Measurements from ENCODE around the gene RPL37.
"Not testable (repeated sequence)": the region's sequence is repeated elsewhere in the genome, so short reads cannot be mapped to it uniquely, and the experiment has no call there.

RPL37 gene

DNA sequence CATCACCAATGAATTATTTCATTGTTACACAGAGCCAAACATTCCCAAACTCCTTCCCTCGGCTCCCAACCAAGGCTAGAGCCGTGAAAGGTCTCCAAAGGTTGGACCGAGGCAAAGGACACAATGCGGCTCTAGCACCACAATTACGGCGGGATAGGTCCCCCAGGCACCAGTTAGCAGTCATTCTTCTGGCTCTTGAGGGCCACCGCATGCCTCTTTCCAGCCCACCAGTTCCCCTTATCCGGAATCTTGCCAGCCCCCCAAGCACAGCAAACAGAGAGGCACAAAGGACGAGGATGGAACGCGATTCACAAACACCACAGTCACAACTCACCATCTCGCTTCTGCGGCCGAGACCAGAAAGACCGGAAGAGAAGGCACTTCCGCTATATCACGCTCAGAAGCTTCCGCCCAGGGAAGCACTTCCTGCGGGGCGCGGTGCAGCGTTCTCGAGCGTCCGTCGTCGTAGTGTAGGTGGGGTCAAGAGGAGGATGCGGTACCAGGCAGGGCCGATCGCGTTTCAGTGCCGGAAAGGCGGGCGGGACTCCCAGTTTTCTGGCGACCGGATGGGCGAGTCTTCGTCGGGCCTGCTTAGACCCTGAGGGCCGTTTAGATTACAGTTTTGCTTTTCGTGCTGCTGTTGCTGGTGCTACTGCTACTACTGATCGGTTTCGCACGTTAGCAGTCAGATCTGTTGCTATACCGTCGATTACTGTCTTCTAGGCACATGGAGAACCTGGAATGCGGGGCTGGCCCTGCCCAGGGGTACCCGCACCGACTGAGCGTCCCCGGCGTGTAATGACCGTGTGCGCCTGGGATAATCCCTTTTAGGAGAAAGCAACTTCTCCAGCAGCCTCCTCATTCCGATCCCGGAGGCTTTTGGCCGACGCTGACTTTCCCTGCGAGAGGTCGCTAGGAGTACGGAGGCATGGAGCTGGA lies at the start of gene RPL37:
TSS of gene RPL37 (minus strand) at position 374 of the 939 bp plus-strand sequence. CDS start at position 337, 37 bp downstream.
- DNase-seq: peak; percentile 42 to 98 (median 93)

DNA sequence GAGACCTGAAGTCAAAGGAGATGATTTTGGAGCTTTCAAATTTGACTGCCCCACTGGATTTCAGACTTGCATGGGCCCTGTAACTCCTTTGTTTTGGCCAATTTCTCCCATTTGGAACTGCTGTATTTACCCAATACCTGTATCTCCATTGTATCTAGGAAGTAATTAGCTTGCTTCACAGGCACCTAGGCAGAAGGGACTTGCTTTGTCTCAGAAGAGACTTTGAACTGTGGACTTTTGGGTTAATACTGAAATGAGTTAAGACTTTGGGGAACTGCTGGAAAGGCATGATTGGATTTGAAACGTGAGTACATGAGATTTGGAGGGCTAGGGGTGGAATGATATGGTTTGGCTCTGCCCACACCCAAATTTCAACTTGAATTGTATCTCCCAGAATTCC lies 48.0 kb upstream of the RPL37 start:
- DNase-seq: not testable (repeated sequence)

DNA sequence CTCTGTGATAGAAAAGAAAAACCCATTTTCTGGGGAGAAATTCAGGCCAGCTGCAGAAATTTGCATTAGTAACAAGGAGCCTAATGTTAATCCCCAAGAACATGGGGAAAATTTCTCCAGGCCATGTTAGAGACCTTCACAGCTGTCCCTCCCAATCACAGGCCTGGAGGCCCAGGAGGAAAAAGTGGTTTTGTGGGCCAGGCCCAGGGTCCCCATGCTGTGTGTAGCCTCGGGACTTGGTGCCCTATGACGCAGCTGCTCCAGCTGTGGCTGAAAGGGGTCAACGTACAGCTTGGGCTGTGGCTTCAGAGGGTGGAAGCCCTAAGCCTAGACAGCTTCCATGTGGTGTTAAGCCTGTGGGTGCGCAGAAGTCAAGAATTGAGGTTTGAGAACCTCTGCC lies 47.3 kb upstream of the RPL37 start:
- DNase-seq: no peak

DNA sequence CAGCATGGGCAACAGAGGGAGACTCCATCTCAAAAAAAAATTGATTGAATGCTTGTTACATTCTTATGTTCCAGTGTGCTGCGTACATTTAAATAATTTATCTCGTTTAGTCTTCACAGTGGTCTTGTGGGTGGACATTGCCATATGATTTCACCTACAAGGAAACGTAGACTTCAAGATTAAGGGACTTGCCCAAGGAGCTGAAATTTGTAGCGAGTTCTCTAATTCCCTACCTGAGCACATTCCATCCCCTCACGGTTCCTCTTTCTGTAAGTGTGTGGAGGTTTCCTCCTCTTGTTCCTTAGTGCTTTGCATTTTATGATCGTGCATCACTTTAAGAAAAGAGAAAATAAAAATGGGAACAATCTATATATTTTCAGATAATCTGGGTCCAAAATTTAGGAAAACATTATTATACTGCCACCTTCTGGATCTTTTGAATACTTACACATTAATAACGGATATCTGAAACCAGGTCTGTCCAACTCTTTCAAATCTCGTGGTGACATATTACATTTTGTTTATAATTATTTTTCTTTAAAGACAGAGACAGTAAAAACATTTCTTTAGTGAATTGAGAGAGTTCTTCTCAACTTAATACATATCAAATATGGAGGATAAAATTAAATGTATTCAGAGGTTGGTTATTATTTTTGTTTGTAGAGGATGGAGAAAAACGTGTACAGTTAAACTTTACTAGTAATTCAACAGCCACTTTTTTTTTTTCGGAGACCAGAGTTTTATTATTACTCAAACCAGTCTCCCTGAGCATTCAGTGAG lies 44.3 kb upstream of the RPL37 start:
- no peak for DNase-seq

DNA sequence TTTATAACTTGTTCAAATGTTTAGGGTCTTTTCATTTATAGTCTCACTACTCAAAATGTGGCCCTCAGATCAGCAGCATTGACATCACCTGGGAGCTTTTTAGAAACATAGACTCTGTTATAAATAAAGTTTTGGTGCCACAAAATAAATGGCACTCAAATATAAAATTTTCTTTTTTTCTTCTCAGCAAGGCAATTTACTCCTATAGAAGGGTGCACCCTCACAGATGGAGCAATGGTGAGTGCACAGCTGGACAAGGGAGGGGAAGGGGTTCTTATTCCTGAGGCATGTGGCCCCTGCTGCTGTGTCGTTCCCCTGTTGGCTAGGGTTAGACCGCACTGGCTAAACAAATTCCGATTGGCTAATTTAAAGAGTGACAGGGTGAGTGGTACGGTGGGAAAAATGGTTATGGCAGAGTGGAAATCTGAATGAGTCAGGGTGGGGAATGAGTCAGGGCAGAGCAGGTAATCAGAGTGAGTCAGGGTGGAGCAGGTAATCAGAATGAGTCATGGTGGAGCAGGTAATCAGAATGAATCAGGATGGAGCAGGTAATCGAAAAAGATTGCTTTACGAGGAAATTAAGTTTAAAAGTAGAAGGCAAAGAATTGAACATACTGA lies 42.5 kb upstream of the RPL37 start:
- DNase-seq: peak in 7 of 56 donors; percentile 2 to 23 (median 9)

- DNase-seq: no peak
Observed at GRCh38 chr5:40875958-40876357, 40.9 kb upstream of the RPL37 start.

- no peak for DNase-seq
Observed at GRCh38 chr5:40873286-40873880, 38.4 kb upstream of the RPL37 start.

DNA sequence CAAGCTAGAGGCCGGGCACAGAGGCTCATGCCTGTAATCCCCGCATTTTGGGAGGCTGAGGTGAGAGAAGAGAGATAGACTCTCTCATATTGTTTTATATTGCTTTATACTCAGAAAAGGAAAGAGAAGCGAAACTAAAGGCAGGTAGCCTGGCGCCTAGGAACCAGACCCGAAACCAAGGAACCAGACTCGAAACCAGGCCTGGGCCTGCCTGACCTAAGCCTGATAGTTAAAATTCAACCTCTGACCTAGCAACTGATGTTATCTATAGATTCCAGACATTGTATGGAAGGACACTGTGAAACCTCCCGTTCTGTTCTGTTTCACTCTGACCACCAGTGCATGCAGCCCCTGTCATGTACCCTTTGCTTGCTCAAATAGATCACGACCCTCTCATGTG lies 37.2 kb upstream of the RPL37 start:
- DNase-seq: not testable (repeated sequence)

DNA sequence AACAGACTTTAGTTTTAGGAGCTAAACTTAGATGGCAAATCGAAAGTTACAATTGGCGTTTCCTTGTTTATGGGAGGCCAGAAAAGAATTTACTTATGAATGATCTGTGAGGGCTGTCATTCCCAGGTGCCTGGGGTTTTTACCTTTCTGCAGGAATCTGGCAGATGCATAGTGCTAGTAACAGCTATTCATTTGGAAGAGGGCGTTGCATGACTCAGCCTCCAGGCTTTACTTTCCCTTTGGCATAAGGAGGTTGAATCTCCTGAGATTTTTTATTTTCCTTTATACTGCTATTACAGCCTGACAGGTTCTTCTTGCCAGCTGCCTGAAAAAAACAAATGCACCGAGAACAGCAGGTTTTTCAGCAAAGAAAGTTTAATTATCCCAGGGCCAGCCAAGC lies 36.2 kb upstream of the RPL37 start:
- DNase-seq: peak in 10 of 56 donors; percentile 10 to 64 (median 26)

GRCh38 chr5:40869384-40869783 lies 34.4 kb upstream of the RPL37 start:
- no peak for DNase-seq

GRCh38 chr5:40866844-40867243 lies 31.8 kb upstream of the RPL37 start:
- no peak for DNase-seq

DNA sequence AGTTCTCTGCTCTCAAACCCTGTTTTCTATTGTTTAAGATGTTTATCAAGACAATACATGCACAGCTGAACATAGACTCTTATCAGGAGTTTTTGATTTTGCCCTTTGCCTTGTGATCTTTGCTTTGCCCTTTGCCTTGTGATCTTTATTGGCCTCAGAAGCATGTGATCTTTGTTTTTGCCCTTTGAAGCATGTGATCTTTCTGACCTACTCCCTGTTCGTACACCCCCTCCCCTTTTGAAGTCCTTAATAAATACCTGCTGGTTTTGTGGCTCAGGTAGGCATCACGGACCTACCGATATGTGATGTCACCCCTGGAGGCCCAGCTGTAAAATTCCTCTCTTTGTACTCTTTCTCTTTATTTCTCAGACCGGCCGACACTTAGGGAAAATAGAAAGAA lies 30.0 kb upstream of the RPL37 start:
- DNase-seq: not testable (repeated sequence)

GRCh38 chr5:40860711-40861110 lies 25.7 kb upstream of the RPL37 start:
- DNase-seq: no peak

GRCh38 chr5:40853632-40854192 lies 18.7 kb upstream of the RPL37 start:
- DNase-seq: no peak

GRCh38 chr5:40847525-40847924 lies 12.5 kb upstream of the RPL37 start:
- no peak for DNase-seq

DNA sequence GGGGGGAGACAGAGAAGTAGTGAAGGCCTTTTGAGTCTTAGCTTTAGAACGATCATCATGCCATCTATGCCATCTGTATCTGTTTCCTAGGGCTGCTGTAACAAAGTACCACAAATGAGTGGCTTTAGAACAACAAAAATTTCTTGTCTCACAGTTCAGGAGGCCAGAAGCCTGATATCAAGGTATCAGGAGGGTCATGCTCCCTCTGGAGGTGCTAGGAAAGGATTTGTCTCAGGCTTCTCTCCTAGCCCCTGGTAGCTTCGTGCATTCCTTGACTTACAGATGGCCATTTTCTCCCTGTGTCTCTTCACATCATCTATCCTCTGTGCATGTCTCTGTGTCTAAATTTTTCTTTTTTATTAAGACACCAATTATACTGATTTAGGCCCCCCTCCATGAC lies 11.3 kb upstream of the RPL37 start:
- no peak for DNase-seq

DNA sequence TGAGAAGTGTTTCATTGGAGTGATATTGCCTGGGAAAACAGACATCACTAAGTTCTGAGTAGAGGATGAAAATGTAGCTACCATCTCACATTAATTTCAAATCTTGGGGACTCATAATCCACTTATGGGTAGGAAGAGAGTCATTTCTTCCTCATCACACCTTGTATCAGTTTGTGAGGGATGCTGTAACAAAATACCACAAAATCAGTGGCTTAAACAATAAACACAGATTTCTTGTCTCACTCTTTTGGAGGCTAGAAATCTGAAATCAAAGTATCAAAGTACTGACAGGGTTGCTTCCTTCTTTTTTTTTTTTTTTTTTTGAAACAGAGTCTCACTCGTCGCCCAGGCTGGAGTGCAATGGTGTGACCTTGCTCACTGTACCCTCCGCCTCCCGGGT lies 9.5 kb upstream of the RPL37 start:
- DNase-seq: no peak

- DNase-seq: no peak
Observed at GRCh38 chr5:40842351-40842750, 7.3 kb upstream of the RPL37 start.

DNA sequence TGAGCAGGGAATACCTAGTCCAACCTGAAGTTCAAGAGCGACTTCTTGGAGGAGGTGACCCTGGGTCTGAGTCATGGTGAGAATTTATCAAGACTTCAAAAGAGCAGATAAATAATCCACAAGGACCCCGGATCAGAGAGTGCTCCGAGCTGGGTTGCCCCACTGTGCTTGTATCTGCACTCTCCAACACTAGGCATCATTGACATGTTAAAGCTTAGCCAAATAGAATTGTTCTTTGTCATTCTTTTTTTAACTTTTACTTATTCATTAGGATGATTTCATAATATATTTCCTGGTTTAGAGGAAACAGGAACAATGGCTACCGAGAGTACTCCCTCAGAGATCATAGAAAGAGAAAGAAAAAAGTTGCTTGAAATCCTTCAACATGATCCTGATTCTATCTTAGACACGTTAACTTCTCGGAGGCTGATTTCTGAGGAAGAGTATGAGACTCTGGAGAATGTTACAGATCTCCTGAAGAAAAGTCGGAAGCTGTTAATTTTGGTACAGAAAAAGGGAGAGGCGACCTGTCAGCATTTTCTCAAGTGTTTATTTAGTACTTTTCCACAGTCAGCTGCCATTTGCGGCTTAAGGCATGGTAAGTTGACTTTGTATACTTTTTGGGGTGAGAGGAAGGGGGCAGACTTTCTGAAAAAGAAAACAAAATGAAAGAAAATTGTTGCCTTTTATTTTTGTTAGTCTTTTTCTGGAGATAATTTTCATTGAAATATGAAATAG lies 6.2 kb upstream of the RPL37 start, which contains the start of gene CARD6:
TSS of gene CARD6 (plus strand) at position 300 of the 738 bp plus-strand sequence. CDS start at position 316, 16 bp downstream.
- no peak for DNase-seq

DNA sequence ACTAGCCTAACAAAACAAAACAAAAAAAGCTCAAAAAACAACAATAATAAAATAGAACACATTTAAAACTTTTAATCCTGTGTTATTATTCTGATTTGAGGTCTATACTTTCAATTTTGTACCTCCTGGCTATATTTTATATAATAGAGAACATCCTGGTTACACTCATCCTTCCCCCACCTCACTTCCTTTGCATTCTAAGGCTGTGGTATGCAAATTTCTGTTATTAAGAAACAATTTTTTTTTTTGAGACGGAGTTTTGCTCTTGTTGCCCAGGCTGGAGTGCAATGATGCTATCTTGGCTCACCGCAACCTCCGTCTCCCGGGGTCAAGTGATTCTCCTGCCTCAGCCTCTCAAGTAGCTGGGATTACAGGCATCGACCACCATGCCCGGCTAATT lies 3.1 kb upstream of the RPL37 start:
- DNase-seq: no peak
